NCI-H2196 (cell line): ENCODE results near the gene STOX2.

Experiments used
- DNase-seq: peaks from one replicate; lab custom pipeline; 2025; ENCODE audit not compliant: unreplicated experiment; lab: John Stamatoyannopoulos, UW

The STOX2 gene

GRCh38 chr4:183985786-183986185, 80.7 kb downstream of the STOX2 start:
- DNase-seq = no peak

DNA sequence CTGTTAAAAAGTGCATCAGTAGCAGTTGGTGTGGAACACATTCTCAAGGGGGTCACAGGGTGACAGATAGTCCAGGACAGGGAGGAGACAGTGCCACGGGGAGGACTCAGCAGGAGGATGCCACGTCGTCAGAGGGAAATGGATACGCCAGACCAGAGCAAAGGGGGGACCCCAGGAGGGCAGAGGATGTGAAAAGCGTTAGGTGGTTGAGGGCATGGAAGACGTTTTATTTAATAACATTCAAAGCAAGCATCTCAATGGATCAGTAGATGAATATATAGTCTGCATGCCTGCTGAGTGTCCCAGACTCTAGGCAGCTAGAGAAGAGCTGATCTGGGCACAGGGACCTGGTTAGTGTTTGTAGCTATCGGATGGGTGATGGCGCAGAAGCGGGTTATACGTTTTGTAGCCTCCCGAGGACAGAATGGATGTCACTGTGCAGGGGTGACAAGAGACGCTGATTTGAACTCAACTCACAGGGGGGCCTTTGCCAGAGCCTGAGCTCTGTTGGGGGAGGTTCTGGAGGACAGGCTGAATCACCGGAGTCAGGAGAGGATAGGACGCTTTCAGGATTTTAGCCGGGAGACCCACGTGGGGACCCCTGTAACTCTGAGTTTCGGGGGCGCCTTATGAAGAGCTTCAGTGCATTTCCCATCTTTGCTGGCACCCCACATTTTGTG, 81.3 kb downstream of the STOX2 start:
- DNase-seq = no peak

- no peak for DNase-seq
These were observed 82.2 kb downstream of the STOX2 start for GRCh38 chr4:183986971-183987946.

DNA sequence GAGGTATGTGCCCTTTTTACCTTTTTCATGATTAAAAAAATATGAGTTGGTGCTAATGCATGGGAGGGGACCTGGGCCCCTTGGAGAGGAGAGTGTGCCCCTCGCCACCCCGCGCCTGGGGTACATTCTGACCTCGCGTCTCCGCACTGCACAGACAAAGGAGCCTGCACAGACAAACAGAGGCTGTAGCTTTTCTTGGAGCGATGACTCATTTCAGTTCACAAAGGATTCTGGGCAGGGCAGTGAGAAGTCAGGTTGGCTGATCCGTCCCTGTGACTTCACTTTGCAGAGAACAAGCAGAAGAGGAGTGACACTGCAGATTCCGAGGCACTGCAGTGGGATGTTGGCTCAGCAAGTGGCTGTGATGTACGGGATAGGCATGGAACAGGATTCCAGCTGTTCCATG, 82.9 kb downstream of the STOX2 start:
- no peak for DNase-seq

DNA sequence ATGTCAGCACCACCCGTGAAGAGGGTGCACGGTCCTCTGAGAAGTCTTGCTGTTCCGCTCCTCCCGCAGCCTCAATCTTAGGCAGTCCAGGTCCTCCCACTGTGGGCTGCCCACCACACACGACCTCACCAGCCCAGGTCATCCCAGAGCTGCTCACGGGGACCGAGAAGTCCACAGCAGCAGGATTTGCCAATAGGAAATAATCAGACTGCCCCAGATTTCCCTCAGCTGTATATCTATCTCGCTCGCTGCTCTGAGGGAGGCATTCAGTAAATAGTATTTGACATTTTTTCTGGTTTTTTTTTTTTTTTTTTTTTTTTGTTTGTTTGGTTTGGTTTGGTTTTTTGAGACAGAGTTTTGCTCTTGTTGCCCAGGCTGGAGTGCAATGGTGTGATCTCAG, 83.8 kb downstream of the STOX2 start:
- DNase-seq = no peak

DNA sequence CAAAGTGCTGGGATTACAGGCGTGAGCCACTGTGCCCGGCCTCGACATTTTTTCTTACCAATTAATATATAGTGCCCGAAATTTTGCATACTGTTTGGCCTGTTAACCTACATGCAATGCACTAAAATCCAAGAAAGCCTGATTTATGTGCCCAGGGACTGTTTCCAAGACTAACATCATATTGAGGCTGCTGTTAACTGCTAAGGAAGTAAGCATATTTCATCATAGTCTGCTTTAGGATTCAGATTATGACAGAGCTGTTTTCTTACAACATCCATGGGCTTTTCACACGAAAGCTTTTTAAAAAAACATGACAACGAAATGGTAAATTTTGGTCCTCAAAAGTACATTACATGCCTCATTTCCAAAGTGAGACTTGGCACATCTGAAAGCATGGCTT, 84.4 kb downstream of the STOX2 start:
- DNase-seq = no peak

GRCh38 chr4:183989931-183990330, 84.8 kb downstream of the STOX2 start:
- DNase-seq = no peak

DNA sequence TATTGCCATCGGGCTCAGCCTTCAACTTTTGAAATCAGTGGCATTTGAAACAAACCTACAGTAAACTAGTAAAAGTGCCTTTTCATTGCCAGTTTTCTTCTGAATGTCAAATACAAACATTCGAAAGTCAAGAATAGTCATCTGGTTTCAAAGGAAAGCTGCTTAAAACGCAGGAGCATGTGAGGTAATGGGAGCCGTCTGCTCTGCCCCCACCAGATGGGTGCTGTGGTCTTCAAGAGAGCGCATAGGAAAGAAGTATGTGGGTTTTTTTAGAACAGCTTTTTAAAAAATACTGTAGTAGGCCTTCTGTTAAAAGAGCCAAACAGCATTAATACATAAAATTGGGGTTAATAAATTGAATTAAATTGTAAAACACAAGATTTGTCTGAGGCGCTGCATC, 88.6 kb downstream of the STOX2 start:
- no peak for DNase-seq

DNA sequence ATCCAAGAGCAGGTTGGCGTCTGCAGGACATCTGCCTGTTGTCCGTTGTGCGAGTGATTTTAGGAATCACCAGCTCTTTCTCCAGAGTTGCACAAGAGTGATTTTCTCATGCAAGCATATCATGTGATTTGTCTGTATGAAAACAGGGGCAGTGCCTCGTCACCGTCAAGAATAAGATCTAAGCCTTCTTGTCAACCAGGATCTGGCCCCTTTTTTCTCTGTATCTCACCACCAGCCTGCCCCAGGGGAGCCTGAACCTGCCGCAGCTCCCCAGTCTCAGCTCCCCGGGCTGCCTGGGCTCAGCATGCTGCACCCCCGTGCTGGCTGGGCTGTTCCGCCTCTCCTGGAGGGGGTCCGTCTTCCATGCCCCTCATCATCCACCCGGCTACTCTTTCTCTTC, 90.5 kb downstream of the STOX2 start:
- DNase-seq = no peak

DNA sequence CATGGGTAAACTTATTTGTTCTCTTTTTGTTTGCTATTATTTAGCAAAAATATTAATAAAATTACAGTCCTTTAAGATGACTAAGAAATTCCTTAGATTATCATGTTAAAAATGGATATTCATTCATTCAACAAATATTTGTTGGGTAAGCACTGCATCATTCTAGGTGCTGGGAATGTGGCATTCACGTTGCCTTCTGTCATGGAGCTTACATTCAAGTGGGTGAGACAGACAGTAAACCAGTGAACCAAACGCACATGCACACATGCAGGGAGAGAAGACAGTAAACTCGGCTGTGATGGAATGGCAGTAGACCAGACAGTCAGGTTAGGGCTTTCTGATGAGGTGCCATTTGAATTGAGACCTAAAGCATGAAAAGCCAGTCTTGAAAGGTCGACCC, 91.8 kb downstream of the STOX2 start:
- DNase-seq = no peak

DNA sequence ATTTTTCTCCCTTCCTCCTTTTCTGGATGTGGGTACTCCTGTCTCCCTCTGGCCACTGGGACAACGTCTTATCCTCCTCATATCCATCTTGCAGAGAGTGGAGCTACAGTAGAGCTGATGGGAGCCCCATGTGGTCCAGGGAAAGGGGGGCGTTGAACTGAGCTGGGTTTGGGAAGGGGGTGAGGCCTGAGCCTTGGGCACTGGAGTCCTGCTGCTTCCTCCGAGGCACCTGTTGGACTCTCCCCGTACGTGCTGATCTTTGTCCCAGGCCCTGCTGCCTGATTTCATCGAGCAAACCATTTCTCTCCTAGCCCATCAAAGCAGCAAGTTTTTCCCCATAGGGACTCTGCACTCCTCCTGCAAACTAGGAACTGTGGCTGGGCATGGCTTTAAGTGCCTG, 94.3 kb downstream of the STOX2 start:
- no peak for DNase-seq

DNA sequence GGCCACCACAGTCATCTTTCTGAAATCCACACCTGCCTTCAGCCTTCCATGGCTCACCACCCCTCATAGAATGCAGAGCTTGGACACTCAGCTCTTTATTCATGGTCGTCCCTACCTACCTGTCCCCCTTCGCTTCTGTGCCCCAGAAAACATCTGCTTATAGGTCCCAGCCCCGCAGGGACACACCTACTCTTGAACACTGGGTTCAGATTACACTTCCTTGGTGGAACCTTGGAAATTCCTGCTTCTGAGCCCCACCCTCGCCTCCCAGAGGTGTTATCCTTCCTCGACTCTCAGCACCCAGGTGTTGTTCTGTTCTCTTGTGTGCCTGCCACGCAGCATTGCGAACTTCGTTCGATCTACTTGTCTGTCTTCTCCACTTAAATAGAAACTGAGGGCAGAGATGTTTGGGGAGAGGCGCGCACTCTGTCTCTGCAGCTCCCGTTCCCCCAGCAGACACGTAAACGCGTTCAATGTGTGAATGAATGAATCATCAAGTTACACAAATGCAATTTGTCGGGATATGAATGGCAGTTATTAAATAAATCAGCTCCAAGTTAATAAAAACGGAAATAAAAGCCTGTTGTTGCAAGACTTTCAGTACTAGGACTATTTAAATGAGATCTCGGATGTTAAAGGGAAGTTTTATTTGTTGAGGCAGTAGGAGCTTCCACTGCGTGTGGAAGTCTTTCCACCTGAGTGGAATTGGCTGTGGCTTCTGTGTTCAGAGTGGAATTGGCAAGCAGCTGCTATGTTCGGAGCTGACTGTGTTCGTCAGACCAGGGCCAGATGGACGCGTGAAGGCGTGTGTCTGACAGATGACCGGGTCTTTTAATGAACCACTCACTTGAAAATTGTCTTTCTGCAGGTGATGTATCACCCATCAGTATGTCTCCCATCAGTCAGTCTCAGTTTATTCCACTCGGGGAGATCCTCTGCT, 95.6 kb downstream of the STOX2 start:
- DNase-seq = no peak

DNA sequence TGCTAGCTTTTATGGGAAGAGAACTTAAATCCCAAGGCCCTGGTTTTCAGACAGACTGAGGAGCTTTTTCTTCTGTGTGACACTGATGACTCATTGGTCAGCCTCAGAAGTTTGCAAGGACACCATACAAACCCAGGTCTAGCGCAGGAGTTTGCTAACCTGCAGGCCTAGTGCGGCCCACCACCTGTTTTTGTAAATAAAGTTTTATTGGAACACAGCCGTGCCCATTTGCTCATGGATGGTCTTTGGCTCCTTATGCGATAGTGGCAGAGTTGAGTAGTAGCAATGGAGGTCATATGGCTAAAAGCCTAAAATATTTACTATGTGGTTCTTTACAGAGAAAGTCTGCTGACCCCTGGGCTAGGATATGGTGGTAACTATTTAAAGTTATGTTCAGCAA, 98.3 kb downstream of the STOX2 start:
- DNase-seq = no peak

DNA sequence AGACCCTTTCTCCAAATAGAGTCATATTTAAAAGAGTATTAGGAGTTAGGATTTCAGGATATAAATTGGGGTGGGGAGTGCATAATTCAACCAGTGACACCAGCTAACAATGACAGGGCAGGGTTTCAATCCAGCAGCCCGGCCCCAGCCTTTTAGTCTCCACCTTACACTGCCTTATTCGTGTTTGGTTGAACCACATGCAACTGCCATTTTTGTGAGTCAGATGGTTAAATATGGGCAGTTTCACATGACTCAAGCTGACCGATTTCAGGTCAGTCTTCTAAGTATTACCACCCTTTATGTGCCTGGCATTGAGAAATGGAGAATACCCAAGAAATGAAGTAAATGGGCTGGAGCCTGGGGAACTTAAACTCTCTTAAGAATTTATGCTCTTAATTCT, 102.8 kb downstream of the STOX2 start:
- DNase-seq = no peak

DNA sequence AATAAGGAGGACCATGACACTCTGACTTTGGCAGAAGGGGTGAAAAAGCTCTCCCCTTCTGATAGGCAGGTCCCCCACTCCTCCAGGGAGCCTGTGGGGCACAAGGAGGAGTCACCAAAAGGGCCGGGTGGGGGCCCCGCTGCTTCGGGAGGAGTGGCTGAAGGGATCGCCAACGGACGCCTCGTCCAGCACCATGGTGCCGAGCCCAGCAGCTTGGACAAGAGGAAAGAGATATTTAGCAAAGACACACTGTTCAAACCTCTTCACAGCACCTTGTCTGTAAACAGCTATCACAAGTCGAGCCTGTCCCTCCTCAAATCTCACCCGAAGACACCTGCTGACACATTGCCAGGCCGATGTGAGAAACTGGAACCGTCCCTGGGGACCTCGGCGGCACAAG, 105.6 kb downstream of the STOX2 start:
- DNase-seq = no peak

DNA sequence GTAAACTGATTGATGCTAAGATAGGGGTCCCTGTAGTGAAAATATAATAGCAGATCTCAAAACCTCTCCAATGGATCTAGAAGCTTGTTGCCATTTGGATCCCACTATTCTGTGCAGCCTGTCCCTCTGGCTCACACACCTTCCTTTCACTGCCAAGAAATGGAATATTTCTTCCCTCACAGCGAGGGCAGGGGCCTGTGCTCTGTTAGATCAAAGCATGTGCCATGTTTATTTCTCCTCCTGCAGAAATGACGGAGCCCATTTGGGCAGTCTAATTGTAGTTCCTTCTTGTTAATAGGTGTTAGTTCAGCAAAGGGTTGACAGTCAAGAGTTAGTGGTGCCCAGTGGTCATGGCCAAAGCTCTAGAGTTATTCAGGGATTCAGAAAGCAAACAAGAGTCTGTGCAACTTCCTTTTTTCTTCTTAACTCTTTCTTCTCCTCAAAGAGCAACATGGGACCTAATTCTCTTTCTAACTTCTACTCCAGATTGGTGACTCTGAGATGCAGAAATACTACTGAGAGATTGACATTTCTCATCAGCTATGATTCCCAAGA, 106.8 kb downstream of the STOX2 start:
- no peak for DNase-seq

DNA sequence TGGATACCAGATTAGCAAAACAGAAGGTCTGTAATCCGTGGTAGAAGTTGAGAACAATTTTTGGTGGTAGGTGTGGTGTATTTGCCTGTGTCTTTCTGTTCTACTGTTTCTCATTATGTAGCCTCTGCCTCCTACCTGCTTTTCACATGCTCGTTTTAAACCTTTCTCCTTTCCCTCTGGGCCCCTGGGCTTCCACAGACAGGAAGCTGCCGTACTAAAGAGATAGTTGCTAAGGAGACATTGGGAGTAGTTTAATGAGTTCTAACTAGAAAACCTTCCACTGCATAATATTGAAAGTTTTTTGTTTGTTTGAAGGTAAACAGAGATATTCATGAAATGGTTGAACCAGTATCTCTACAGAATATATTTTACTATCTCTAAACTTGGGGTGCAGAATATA, 107.8 kb downstream of the STOX2 start:
- DNase-seq = no peak

DNA sequence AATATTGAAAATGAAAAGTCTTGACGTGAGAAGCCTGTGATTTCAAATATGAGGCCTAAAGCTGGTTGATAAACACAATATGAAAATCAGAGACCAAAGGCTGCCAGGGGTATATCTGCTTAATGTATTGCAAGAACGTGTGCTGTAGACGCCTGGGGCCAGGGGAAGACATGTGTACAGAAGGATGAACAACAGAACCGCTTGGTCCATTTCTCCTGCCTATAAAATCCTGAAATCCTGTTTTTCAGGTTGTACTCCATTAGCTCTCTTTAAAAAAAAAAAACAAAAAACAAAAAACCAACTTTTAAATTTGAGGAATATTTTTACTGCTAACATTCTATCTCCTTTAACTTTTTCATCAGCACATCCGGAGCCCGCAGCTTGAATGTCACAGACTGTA, 109.2 kb downstream of the STOX2 start:
- DNase-seq = no peak

DNA sequence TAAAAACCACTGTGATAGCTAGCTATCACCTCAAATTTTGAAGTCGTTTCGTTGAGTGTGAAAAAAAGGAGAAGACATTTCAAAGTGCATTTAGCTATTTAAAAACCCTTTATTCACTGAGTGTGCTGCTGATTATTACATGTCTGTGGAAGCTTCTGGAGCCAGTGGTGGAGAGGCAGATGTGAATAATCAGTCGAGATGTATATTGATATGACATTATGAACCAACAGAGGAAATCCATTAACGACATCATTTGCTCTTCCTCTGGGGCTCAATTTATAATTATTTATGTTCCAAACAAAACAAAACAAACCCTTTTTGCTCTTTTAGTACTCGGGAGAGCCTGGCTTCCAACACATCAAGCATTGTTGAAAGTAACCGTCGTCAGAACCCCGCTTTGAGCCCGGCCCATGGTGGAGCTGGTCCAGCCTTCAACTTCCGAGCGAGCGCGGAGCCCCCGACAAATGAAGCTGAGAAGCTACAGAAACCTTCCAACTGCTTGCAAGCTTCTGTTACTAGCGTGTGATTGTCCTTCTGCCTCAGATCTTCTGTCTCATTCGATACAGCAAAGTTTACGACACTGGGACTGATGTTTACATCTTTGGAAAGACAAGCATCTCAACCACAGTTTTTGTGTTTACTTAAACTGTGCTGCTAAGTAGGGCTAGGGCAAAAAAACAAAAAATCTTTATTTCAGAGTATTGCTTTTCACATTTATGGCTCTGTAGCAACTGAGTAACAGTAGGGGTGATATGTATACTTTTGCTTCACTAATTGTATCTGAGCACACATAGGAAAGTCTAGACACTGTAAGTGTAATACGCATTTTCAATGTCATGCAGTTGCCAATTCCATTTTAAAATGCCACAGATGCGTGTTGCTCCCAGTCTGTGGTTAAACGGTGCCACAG, 111.9 kb downstream of the STOX2 start:
- no peak for DNase-seq

- DNase-seq = no peak
These were observed 114.0 kb downstream of the STOX2 start for GRCh38 chr4:184019076-184019475.
